Suprapubic skin (tissue), 4 donors: ENCODE data around the gene UVRAG.

Experiments
- CTCF ChIP-seq, 2 donors: fragments of 200-600 bp in 1 of 2; fragments of 450-650 bp in 1 of 2; sonication (generic) in 1 of 2; IDR thresholded peaks; one replicate each; pipeline ENCODE4 v1.5.1; 2016 to 2019; ENCODE audit warnings: antibody characterized with exemption in 2 of 2, mild to moderate bottlenecking in 1 of 2, moderate library complexity in 1 of 2
- EP300 ChIP-seq: sonication (generic); formaldehyde crosslinking; IDR thresholded peaks from one replicate; pipeline ENCODE4 v1.6.1; 2017; ENCODE audit warnings: antibody characterized with exemption
- POLR2A ChIP-seq, 2 donors: fragments of 450-650 bp; IDR thresholded peaks; one replicate each; pipeline ENCODE4 v1.6.1; 2017; ENCODE audit warnings: antibody characterized with exemption in 2 of 2, mild to moderate bottlenecking in 2 of 2, moderate library complexity in 2 of 2
- POLR2AphosphoS5 ChIP-seq, 3 donors: sonication (generic); formaldehyde crosslinking; IDR thresholded peaks; one replicate each; pipeline ENCODE4 v1.6.1; 2017; ENCODE audit warnings: antibody characterized with exemption in 3 of 3

GRCh38 chr11:75796091-75796435, 18.9 kb upstream of the UVRAG start:
- TF ChIP-seq CTCF (IDR thresholded peaks at IDR 0.05) (no peak), EP300 (no peak), POLR2A (IDR thresholded peaks at IDR 0.05) (no peak), POLR2AphosphoS5 (IDR thresholded peaks at IDR 0.05) (no peak)
